GM12878 (cell line): ENCODE data around the gene ULBP3. TPM values are rescaled to one million over a fixed set of nuclear protein-coding genes. Genes with fewer than 3 reads are reported as not detected.

Experiments
- ATAC-seq: fragments of 200-7000 bp; cut with Tn5 transposase; 3 replicates; pipeline ENCODE4 v1.9.1; 2020; ENCODE audit warnings: mild to moderate bottlenecking, moderate library complexity
- BruUV-seq: library from RNA; stranded (reverse); fragments of 400-500 nt; replicated peaks from 2 replicates; lab custom pipeline; 2021; lab: Mats Ljungman, UMichigan
- CTCF ChIA-PET: fragments of 300-600 bp; sonication (Branson Sonifier 250); formaldehyde crosslinking; extraction: SDS; loops from one replicate; lab custom pipeline; 2021; ENCODE audit warnings: inconsistent platforms; lab: Yijun Ruan, JAX
- POLR2A ChIA-PET: fragments of 350-600 bp; formaldehyde crosslinking; extraction: SDS; loops from one replicate; lab custom pipeline; 2021; ENCODE audit warnings: inconsistent platforms; lab: Charles Lee
- RAD21 ChIA-PET: fragments of 300-600 bp; sonication (Branson Sonifier 250); formaldehyde crosslinking; loops from one replicate; lab custom pipeline; 2023; ENCODE audit warnings: antibody characterized with exemption; ENCODE audit not compliant: unreplicated experiment; lab: Charles Lee
- SMC1A ChIA-PET: fragments of 300-600 bp; sonication (Branson Sonifier 250); formaldehyde crosslinking; loops from one replicate; lab custom pipeline; 2023; ENCODE audit not compliant: unreplicated experiment, uncharacterized antibody; lab: Charles Lee
- DNase-seq: peaks from one replicate; pipeline ENCODE4 v3.0.0-alpha.2; 2011; ENCODE audit warnings: low read depth, low spot score
- FAIRE-seq: peaks from 3 replicates; lab custom pipeline; 2011; peaks lifted over from hg19 to GRCh38; lab: Jason Lieb, UNC
- H2AFZ ChIP-seq: 2 replicates; pipeline ENCODE4 v1.6.0; 2011; ENCODE audit warnings: low read depth, low read length, control low read depth; ENCODE audit not compliant: control insufficient read depth
- H3K27ac ChIP-seq: 2 replicates; pipeline ENCODE4 v1.5.1; 2011; ENCODE audit warnings: control low read depth; ENCODE audit not compliant: control insufficient read depth, insufficient read depth
- H3K27me3 ChIP-seq, 2 experiments: replicated peaks in 1 of 2; 2 replicates each; pipeline versions ENCODE4 v1.6.0 to v1.6.1; 2011; ENCODE audit warnings: low read length in 1 of 2; ENCODE audit not compliant: control insufficient read depth in 2 of 2, insufficient read depth in 2 of 2
- H3K36me3 ChIP-seq, 2 experiments: 2 replicates each; pipeline ENCODE4 v1.5.1; 2011; ENCODE audit warnings: low read length in 1 of 2; ENCODE audit not compliant: control insufficient read depth in 2 of 2, insufficient read depth in 2 of 2
- H3K4me1 ChIP-seq: 2 replicates; pipeline ENCODE4 v1.6.1; 2011; ENCODE audit warnings: mild to moderate bottlenecking, low read length, moderate library complexity, mixed read lengths; ENCODE audit not compliant: control insufficient read depth, insufficient read depth
- H3K4me2 ChIP-seq: 2 replicates; pipeline ENCODE4 v1.6.0; 2011; ENCODE audit warnings: control low read depth; ENCODE audit not compliant: control insufficient read depth, insufficient read depth
- H3K4me3 ChIP-seq: fragments of 200-600 bp; sonication (generic); 2 replicates; pipeline ENCODE4 v1.5.1; 2016
- H3K79me2 ChIP-seq: 2 replicates; pipeline ENCODE4 v1.6.0; 2011; ENCODE audit warnings: low read length; ENCODE audit not compliant: control insufficient read depth, insufficient read depth
- H3K9ac ChIP-seq: 2 replicates; pipeline ENCODE4 v1.8.0; 2011; ENCODE audit warnings: low read length, control low read depth, mixed read lengths; ENCODE audit not compliant: control insufficient read depth, insufficient read depth
- H3K9me3 ChIP-seq: replicated peaks from 3 replicates; pipeline ENCODE4 v1.5.1; 2011; ENCODE audit warnings: mild to moderate bottlenecking, low read length; ENCODE audit not compliant: control insufficient read depth, insufficient read depth
- H4K20me1 ChIP-seq: 2 replicates; pipeline ENCODE4 v1.6.0; 2011; ENCODE audit not compliant: control insufficient read depth, insufficient read depth
- EGR1 ChIP-seq, 2 experiments: IDR thresholded peaks; 1 replicate in 1 of 2; 2 replicates in 1 of 2; pipeline ENCODE4 v1.6.1; 2011 to 2012; ENCODE audit warnings: low read depth in 2 of 2, low read length in 2 of 2, borderline replicate concordance in 1 of 2, mild to moderate bottlenecking in 1 of 2, moderate library complexity in 1 of 2
- ETV6 ChIP-seq, 2 experiments: fragments of 450-650 bp in 1 of 2; IDR thresholded peaks in 1 of 2; conservative IDR thresholded peaks in 1 of 2; 2 replicates each; pipeline ENCODE4 v1.6.1; 2014; ENCODE audit warnings: antibody characterized with exemption in 1 of 2, borderline replicate concordance in 1 of 2, low read depth in 1 of 2, mild to moderate bottlenecking in 1 of 2, moderate library complexity in 1 of 2
- IKZF2 ChIP-seq, 2 experiments: fragments of 450-650 bp; IDR thresholded peaks; 2 replicates each; pipeline ENCODE4 v1.6.1; 2017; ENCODE audit warnings: mild to moderate bottlenecking in 2 of 2, moderate library complexity in 2 of 2
- IRF4 ChIP-seq: IDR thresholded peaks from 2 replicates; pipeline ENCODE4 v1.6.1; 2011; ENCODE audit warnings: low read depth, low read length
- MTA3 ChIP-seq: IDR thresholded peaks from 2 replicates; pipeline ENCODE4 v1.6.1; 2012; ENCODE audit warnings: low read length, inconsistent platforms, borderline replicate concordance
- POU2F2 ChIP-seq: IDR thresholded peaks from 3 replicates; pipeline ENCODE4 v1.6.1; 2011; ENCODE audit warnings: low read depth, mild to moderate bottlenecking, low read length, borderline replicate concordance
- RELA ChIP-seq: fragments of 450-650 bp; IDR thresholded peaks from 2 replicates; pipeline ENCODE4 v1.8.0; 2014; ENCODE audit warnings: borderline replicate concordance; ENCODE audit not compliant: partially characterized antibody
- SP1 ChIP-seq: IDR thresholded peaks from one replicate; pipeline ENCODE4 v1.6.1; 2011; ENCODE audit warnings: low read depth, low read length
- SREBF1 ChIP-seq: IDR thresholded peaks from 2 replicates; pipeline ENCODE4 v1.6.1; 2012; ENCODE audit warnings: mild to moderate bottlenecking, low read length
- TARDBP ChIP-seq: IDR thresholded peaks from 2 replicates; pipeline ENCODE4 v1.6.1; 2016; ENCODE audit warnings: borderline replicate concordance
- YBX1 ChIP-seq: fragments of 450-650 bp; IDR thresholded peaks from 2 replicates; pipeline ENCODE4 v1.6.1; 2016; ENCODE audit warnings: antibody characterized with exemption
- ZNF217 ChIP-seq: fragments of 450-650 bp; IDR thresholded peaks from 2 replicates; pipeline ENCODE4 v1.6.1; 2017; ENCODE audit warnings: antibody characterized with exemption, mild to moderate bottlenecking
- WGBS: methylation state at CpG from one replicate; pipeline ENCODE4 v1.1.6; 2016; ENCODE audit warnings: low lambda C conversion rate; ENCODE audit not compliant: insufficient replicate concordance, insufficient coverage; ENCODE audit errors: missing lambda C conversion rate; 5-methylcytosine and 5-hydroxymethylcytosine counted together
- in situ Hi-C: fragments of 300-500 bp; cut with MboI; formaldehyde crosslinking; loops from 9 replicates; pipeline ENCODE4 v1.14.3; 2018; ENCODE audit warnings: mixed read lengths
- intact Hi-C: fragments of 100-400 bp; cut with micrococcal nuclease; formaldehyde crosslinking; loops from one replicate; pipeline ENCODE4 v1.14.2; 2022; ENCODE audit not compliant: unreplicated experiment
- polyA plus RNA-seq, 11 experiments: library from polyadenylated mRNA; depleted of rRNA in 4 of 11; unstranded in 6 of 11; stranded (reverse) in 5 of 11; fragments of >200 nt; fragmentation: Nextera tagmentation in 4 of 11; fragmentation: Illumina TruSeq in 1 of 11; extraction: Ambion mirVana in 4 of 11; extraction: Trizol in 1 of 11; gene quantifications; 1 replicate in 1 of 11; 2 replicates in 10 of 11; pipeline versions ENCODE4 v1.2.1 to v1.2.3, GENCODE V29; 2011 to 2016; ENCODE audit warnings: inconsistent platforms in 2 of 11, missing spikeins in 2 of 11, low read depth in 1 of 11
- total RNA-seq, 4 experiments: library from RNA; depleted of rRNA in 3 of 4; stranded (reverse); fragments of >200 nt in 3 of 4; fragmentation: Illumina TruSeq in 1 of 4; extraction: Trizol in 1 of 4; gene quantifications; 2 replicates each; pipeline versions ENCODE4 v1.2.1 to v1.2.3, GENCODE V29; 2013 to 2021

Gene ULBP3
- total and polyA plus RNA-seq, 10 of the 15 experiments (the other 5 are each of a cell fraction or from before 2014, with no cell fraction given), result 0.08 to 0.16 TPM; not detected in 8

DNA sequence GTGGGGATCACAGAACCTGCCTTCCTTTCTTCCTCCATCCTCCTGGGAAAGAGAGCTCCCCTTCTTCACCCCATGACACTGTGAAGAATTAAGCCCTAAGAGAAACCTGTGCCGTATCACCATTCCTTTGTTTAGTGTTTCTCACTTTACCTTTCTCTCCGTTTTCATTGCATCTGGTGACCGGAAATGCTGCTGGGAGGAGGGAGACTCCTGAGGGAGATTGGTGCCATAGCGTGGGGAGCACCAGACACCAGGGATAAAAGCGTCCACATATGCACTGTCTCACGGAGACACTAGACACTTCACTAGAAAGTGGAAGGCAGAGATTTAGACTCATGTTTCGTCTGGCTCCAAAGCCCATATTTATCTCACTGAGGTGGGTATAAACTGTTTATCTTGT is 15.5 kb upstream of the ULBP3 start:
- FAIRE-seq (no peak), ATAC-seq (no peak), DNase-seq (no peak)
- Histone ChIP-seq H3K4me3 (no peak overlapping the region), H3K9ac (no peak overlapping the region), H3K36me3 (no peaks in the 10 kb centered on the region), H3K4me1 (no peaks in the 10 kb centered on the region), H3K9me3 (no peaks in the 10 kb centered on the region), H3K27ac (no peak overlapping the region), H3K4me2 (no peak overlapping the region), H3K27me3 (peaks cover 0 to 2% of the 10 kb centered on the region in 2 experiments; a peak in 2 of 4 replicates), H2AFZ (no peak overlapping the region), H4K20me1 (no peaks in the 10 kb centered on the region), H3K79me2 (no peaks in the 10 kb centered on the region)
- intact Hi-C loops (loop anchor here (5.0 kb wide), 2 partner anchors 58 to 103 kb away; partner anchors contain the start of gene PPP1R14C), in situ Hi-C loops (loop anchor here (10.0 kb wide), 1 partner anchor 250 kb away; no protein-coding TSS in a partner anchor)
- ChIA-PET RAD21 (interaction anchor here (1.2 kb wide), 1 partner anchor 97 kb away, joined by 3 read pairs; no protein-coding TSS in a partner anchor), CTCF (no interaction called here), SMC1A (interaction anchor here (1.1 kb wide), 1 partner anchor 98 kb away, joined by 3 read pairs; no protein-coding TSS in a partner anchor), POLR2A (no interaction called here)
- 39% methylated on average over 7 of the region's 7 CpGs for WGBS
- TF ChIP-seq IRF4, result no peak
- no peak for TF ChIP-seq RELA
- no peak for TF ChIP-seq ZNF217
- no peak for TF ChIP-seq EGR1 (IDR thresholded peaks at IDR 0.05; ENCODE audit: borderline replicate concordance in 1 of 2, low read depth in 2 of 2, low read length in 2 of 2)
- no peak for TF ChIP-seq SREBF1
- no peak for TF ChIP-seq YBX1
- no peak for TF ChIP-seq SP1
- TF ChIP-seq MTA3, result no peak
- no peak for TF ChIP-seq TARDBP
- no peak for TF ChIP-seq IKZF2 (IDR thresholded peaks at IDR 0.05)
- TF ChIP-seq POU2F2, result no peak
- TF ChIP-seq ETV6 (conservative IDR thresholded peaks at IDR 0.05 in 1 of 2, IDR thresholded peaks at IDR 0.05 in 1 of 2; ENCODE audit: borderline replicate concordance in 1 of 2, low read depth in 1 of 2), result no peak
- BruUV-seq, result no TSS peak
